Smooth muscle cell of the coronary artery (primary cell): ENCODE results near the gene CSF2RB. TPM values are rescaled to one million over a fixed set of nuclear protein-coding genes. Genes with fewer than 3 reads are reported as not detected.

Experiments
- total RNA-seq: library from RNA; depleted of rRNA; stranded (reverse); fragments of >200 nt; gene quantifications from 2 replicates; pipeline ENCODE4 v1.2.3, GENCODE V29; 2014; ENCODE audit warnings: low replicate concordance

Gene CSF2RB
- 0.47 and 1.1 TPM in 2 replicates for total RNA-seq

DNA sequence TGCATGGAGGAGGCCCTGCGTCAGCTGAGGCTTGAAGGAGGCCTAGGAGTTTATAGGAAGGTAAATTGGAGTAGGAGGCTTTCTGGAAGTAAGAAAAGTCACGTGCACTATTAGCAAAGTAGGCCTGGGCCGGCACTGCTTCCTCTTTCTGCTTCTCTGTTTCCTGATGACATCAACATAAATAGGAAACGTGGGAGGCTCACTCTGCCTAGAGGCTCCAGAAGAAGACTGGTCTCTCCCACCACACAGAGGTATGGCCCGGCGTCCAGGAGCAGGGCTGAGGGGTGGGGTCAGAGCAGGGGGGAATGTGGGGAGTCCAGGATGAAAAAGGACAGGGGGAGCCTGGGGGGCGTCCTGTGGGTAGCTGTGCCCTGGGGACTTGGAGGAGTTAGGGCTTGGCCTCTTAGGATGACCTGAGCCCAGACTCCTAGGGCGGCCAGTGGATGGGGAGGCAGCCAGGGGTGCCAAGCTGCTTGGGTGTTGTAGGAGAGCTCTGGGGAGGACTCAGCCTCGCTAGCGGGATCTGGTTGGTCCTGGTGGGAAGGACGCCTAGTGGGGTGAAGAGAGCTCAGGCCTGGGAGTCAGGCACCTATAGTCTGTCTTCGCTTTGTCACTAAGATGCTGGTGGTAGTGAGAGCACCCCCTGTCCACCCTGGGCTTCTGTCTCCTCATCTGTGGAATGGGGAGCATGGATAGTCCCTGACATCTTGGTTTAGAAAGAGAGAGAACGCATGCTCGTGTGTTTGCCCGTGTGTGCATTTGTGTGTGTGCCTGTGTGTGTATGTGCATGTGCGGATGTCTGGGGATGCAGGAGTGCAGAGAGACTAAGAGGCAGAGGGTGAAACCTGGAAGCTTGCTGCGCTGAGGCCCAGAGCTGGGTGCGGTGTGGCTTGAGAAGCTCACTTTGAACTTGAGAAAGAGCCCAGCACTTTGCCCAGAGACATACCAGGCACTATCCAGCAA lies at the start of gene CSF2RB:
Gene CSF2RB (plus strand): TSS at position 202 of the 963 bp plus-strand sequence. CDS start 8,580 bp downstream, outside the sequence.

Other genes with a start within 250 kb of the CSF2RB start
- not detected in 2 replicates for gene CACNG2, start 209.9 kb upstream of the CSF2RB start, total RNA-seq
- 13.7 and 24.0 TPM in 2 replicates for gene IFT27, start 137.5 kb upstream of the CSF2RB start, total RNA-seq
- not detected in 2 replicates for gene PVALB, start 96.6 kb upstream of the CSF2RB start, total RNA-seq
- not detected in 2 replicates for gene NCF4, start 52.6 kb upstream of the CSF2RB start, total RNA-seq
- 10.5 and 54.4 TPM in 2 replicates for gene TST, start 105.8 kb downstream of the CSF2RB start, total RNA-seq
- gene MPST, start 106.1 kb downstream of the CSF2RB start, total RNA-seq: 27.0 and 104 TPM in 2 replicates
- 32.2 and 41.8 TPM in 2 replicates for gene KCTD17, start 138.1 kb downstream of the CSF2RB start, total RNA-seq
- gene TMPRSS6, start 196.1 kb downstream of the CSF2RB start, total RNA-seq: not detected in 2 replicates
- 0.23 TPM in 1 of 2 replicates, not detected in the other for gene IL2RB, start 236.3 kb downstream of the CSF2RB start, total RNA-seq